ENCODE data around the gene SLC6A4. TPM values are rescaled to one million over a fixed set of nuclear protein-coding genes. Genes with fewer than 3 reads are reported as not detected.

The SLC6A4 gene
- polyA plus RNA-seq, 1 experiment: not detected

DNA sequence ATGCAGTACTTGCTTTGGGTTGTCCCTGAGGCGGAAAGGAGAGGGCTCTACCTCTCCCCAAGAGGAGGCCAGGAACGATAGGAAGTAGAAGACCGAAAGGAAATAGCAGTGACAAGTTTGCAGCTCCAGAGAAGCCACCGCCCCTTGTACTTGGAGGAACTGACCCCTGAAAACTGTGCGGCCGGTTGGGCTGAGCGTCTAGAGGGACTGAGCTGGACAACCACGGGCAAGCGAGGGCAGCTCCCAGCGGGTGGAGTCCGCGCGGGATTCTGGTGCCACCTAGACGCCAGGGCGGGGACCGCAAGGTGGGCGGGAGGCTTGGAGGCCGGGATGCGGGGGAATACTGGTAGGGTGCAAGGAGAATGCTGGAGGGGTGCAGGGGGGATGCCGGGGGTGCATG is 1.3 kb upstream of the SLC6A4 start:
- ChIA-PET POLR2A (no interaction called here), CTCF (interaction anchor here (0.5 to 1.2 kb wide), 4 partner anchors 8 to 117 kb away, joined by 3 to 4 read pairs (median 4); no protein-coding TSS in a partner anchor)
- no peaks in the 10 kb centered on the region for H3K36me3 ChIP-seq (ENCODE audit: control insufficient read depth, insufficient read depth, low read length)
- no peak overlapping the region for H3K4me3 ChIP-seq (ENCODE audit: low read depth, low read length)
- DNase-seq (ENCODE audit: low read depth): no peak
- peaks cover 33% of the 10 kb centered on the region for H3K27me3 ChIP-seq (ENCODE audit: control insufficient read depth, insufficient read depth, low read length)
- TF ChIP-seq, protein P1, sequence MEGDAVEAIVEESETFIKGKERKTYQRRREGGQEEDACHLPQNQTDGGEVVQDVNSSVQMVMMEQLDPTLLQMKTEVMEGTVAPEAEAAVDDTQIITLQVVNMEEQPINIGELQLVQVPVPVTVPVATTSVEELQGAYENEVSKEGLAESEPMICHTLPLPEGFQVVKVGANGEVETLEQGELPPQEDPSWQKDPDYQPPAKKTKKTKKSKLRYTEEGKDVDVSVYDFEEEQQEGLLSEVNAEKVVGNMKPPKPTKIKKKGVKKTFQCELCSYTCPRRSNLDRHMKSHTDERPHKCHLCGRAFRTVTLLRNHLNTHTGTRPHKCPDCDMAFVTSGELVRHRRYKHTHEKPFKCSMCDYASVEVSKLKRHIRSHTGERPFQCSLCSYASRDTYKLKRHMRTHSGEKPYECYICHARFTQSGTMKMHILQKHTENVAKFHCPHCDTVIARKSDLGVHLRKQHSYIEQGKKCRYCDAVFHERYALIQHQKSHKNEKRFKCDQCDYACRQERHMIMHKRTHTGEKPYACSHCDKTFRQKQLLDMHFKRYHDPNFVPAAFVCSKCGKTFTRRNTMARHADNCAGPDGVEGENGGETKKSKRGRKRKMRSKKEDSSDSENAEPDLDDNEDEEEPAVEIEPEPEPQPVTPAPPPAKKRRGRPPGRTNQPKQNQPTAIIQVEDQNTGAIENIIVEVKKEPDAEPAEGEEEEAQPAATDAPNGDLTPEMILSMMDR (IDR thresholded peaks at IDR 0.05; ENCODE audit: insufficient read depth, low read depth, low read length): peak; percentile 47

DNA sequence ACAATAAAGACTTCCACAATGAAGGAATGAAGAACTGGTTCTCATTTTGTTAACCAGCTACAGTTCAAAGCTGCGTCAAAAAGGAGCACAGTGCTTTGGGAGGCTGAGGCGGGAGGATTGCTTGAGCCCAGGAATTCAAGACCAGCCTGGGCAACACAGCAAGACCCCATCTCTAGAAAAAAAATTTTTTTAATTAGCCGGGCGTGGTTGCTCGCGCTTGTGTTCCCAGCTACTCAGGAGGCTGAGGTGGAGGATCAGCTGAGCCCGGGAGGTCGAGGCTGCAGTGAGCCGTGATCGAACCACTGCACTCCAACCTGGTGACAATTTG is 764 bp upstream of the SLC6A4 start:
- TF ChIP-seq, protein P1 (IDR thresholded peaks at IDR 0.05; ENCODE audit: insufficient read depth, low read depth, low read length): no peak
- no peaks in the 10 kb centered on the region for H3K36me3 ChIP-seq (ENCODE audit: control insufficient read depth, insufficient read depth, low read length)
- no peak overlapping the region; the same call in 1 of the 2 replicates for H3K4me3 ChIP-seq (ENCODE audit: low read depth, low read length)
- DNase-seq (ENCODE audit: low read depth): no peak
- CTCF ChIA-PET: interaction anchor here (0.5 to 1.2 kb wide), 4 partner anchors 9 to 116 kb away, joined by 3 to 4 read pairs (median 4); no protein-coding TSS in a partner anchor
- POLR2A ChIA-PET: no interaction called here
- peaks cover 33% of the 10 kb centered on the region for H3K27me3 ChIP-seq (ENCODE audit: control insufficient read depth, insufficient read depth, low read length)

DNA sequence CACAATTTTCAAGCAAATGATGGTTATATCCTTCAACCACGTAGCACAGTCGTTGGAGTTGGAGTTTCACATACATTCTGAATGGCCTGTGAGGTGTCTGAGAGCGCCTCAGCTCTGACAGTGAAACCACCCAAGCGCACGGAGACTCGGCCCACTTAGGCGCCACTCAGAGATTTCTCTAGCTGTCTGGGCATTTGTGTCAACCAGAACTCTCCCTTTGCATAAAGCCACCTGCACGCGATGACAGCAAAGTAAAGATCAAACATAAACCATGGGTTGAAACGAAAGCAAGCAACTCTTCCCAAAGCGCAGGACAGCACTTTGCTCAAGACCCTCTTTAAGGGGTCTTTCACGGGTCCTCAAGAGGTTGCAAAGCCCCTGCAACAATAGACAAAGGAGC is 533 bp downstream of the SLC6A4 start:
- Histone ChIP-seq H3K27me3 (ENCODE audit: control insufficient read depth, insufficient read depth, low read length) (peaks cover 36% of the 10 kb centered on the region), H3K36me3 (ENCODE audit: control insufficient read depth, insufficient read depth, low read length) (no peaks in the 10 kb centered on the region), H3K4me3 (ENCODE audit: low read depth, low read length) (no peak overlapping the region)
- ChIA-PET POLR2A (no interaction called here), CTCF (no interaction called here)
- TF ChIP-seq, protein P1 (IDR thresholded peaks at IDR 0.05; ENCODE audit: insufficient read depth, low read depth, low read length): no peak
- no peak for DNase-seq (ENCODE audit: low read depth)

DNA sequence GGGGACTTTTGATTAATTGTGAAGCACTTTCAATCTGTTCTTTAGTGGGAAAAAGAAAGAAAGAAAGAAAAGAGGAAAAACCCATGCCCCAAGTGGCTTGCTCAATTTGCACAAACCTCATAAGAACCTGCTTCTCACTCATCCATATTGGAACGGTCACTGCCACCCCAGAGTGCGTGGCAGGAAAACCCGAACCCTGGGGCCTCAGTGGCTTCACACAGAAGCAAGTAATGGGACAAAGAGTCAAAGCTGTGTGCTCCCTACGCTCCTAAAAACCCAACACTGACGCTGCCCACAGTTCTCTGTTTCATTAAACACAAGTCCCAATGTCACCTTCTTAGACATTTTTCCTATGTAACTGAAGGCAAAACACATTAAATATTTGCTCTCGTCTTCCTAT is 1.2 kb downstream of the SLC6A4 start:
- H3K36me3 ChIP-seq (ENCODE audit: control insufficient read depth, insufficient read depth, low read length): no peaks in the 10 kb centered on the region
- ChIA-PET CTCF (no interaction called here), POLR2A (no interaction called here)
- H3K4me3 ChIP-seq (ENCODE audit: low read depth, low read length): no peak overlapping the region
- H3K27me3 ChIP-seq (ENCODE audit: control insufficient read depth, insufficient read depth, low read length): peaks cover 35% of the 10 kb centered on the region
- DNase-seq (ENCODE audit: low read depth): no peak
- TF ChIP-seq, protein P1 (IDR thresholded peaks at IDR 0.05; ENCODE audit: insufficient read depth, low read depth, low read length): no peak

DNA sequence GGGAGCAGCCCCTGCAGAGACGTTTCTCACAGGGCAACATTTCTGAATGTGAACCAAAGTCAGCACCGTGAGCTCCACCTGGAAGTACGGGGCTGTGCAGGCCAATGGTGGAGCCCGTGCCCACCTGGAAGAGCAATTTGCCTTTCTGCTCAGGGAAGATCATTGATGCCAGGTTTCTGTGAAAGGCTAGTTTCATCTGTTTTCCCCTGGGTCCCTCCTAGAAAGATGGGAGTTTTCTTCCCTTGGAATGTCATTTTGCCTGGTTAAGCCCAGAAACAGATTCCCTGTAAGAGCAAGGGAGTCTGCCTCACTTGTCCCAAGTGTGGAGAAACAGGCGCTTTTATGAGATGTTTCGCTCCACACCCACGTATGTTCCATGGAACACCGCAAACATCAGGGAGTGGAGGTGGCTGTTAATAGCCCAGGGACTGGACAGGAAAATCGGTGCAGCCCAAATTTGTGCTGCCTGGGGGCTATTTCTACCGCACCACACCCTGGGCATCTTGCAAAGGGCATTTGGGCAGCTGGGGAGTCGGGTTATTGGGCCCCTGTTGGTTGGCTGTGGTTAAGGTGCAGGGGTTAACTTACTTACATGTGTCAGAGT is 2.6 kb downstream of the SLC6A4 start:
- ChIA-PET CTCF (interaction anchor here (0.8 kb wide), 1 partner anchor 11 kb away, joined by 3 read pairs; no protein-coding TSS in a partner anchor), POLR2A (no interaction called here)
- peaks cover 35% of the 10 kb centered on the region for H3K27me3 ChIP-seq (ENCODE audit: control insufficient read depth, insufficient read depth, low read length)

More for the DNA sequence above, 2.6 kb downstream of the SLC6A4 start:
- H3K4me3 ChIP-seq (ENCODE audit: low read depth, low read length): no peak overlapping the region
- TF ChIP-seq, protein P1 (IDR thresholded peaks at IDR 0.05; ENCODE audit: insufficient read depth, low read depth, low read length): no peak
- DNase-seq (ENCODE audit: low read depth): no peak
- H3K36me3 ChIP-seq (ENCODE audit: control insufficient read depth, insufficient read depth, low read length): no peaks in the 10 kb centered on the region
